Ascending aorta (tissue), 2 donors: Measurements from ENCODE around the gene FHIT. TPM values are rescaled to one million over a fixed set of nuclear protein-coding genes. Genes with fewer than 3 reads are reported as not detected.
"Not testable (repeated sequence)": the region's sequence is repeated elsewhere in the genome, so short reads cannot be mapped to it uniquely, and the experiment has no call there.

Experiments
- DNase-seq, 2 donors: peaks; one replicate each; pipeline ENCODE4 v3.0.0-alpha.2; 2019; ENCODE audit warnings: low spot score in 2 of 2
- H3K27ac ChIP-seq, 2 donors: fragments of 200-600 bp; sonication (generic); one replicate each; pipeline ENCODE4 v1.5.1; 2016 to 2017; ENCODE audit warnings: mild to moderate bottlenecking in 1 of 2
- H3K27me3 ChIP-seq: fragments of 200-600 bp; sonication (generic); one replicate; pipeline ENCODE4 v1.5.1; 2017
- H3K36me3 ChIP-seq, 2 donors: fragments of 200-600 bp; sonication (generic); one replicate each; pipeline ENCODE4 v1.5.1; 2016
- H3K4me1 ChIP-seq, 2 donors: fragments of 200-600 bp; sonication (generic); one replicate each; pipeline ENCODE4 v1.5.1; 2016 to 2017; ENCODE audit warnings: mild to moderate bottlenecking in 1 of 2
- H3K4me3 ChIP-seq, 2 donors: fragments of 200-600 bp; sonication (generic); one replicate each; pipeline ENCODE4 v1.5.1; 2016 to 2017; ENCODE audit warnings: mild to moderate bottlenecking in 1 of 2
- H3K9me3 ChIP-seq, 2 donors: fragments of 200-600 bp; sonication (generic); one replicate each; pipeline ENCODE4 v1.5.1; 2016
- CTCF ChIP-seq, 3 experiments: fragments of 200-600 bp in 2 of 3; fragments of 450-650 bp in 1 of 3; sonication (generic) in 2 of 3; IDR thresholded peaks; one replicate each; pipeline ENCODE4 v1.5.1; 2016 to 2019; ENCODE audit warnings: antibody characterized with exemption in 3 of 3, mild to moderate bottlenecking in 1 of 3, moderate library complexity in 1 of 3
- intact Hi-C: fragments of 100-400 bp; cut with DNase I; formaldehyde crosslinking; loops from one replicate; pipeline ENCODE4 v1.15.1; 2023
- total RNA-seq: library from RNA; depleted of rRNA; stranded (reverse); fragments of >200 nt; gene quantifications from one replicate; pipeline ENCODE4 v1.1.0, GENCODE V29; 2016

FHIT gene
- total RNA-seq, 1 donor from 2014 or later: 0.21 TPM

- no peaks in the 10 kb centered on the region for H3K36me3 ChIP-seq
- no peaks in the 10 kb centered on the region for H3K4me1 ChIP-seq
- no peak overlapping the region for H3K4me3 ChIP-seq
- H3K27me3 ChIP-seq: no peaks in the 10 kb centered on the region
- intact Hi-C loops: no loop called here
- no peak for TF ChIP-seq CTCF (IDR thresholded peaks at IDR 0.05)
- H3K27ac ChIP-seq: no peak overlapping the region
- no peak for DNase-seq
- no peaks in the 10 kb centered on the region for H3K9me3 ChIP-seq
These were observed 51.4 kb downstream of the FHIT start for GRCh38 chr3:61199843-61200242.

- Histone ChIP-seq H3K27me3 (no peaks in the 10 kb centered on the region), H3K9me3 (no peaks in the 10 kb centered on the region), H3K4me3 (no peak overlapping the region), H3K27ac (no peak overlapping the region), H3K4me1 (no peaks in the 10 kb centered on the region), H3K36me3 (no peaks in the 10 kb centered on the region)
- DNase-seq: no peak
- intact Hi-C loops: no loop called here
- no peak for TF ChIP-seq CTCF (IDR thresholded peaks at IDR 0.05)
These were observed 56.2 kb downstream of the FHIT start for GRCh38 chr3:61194892-61195538.

GRCh38 chr3:61192222-61192621, 59.0 kb downstream of the FHIT start:
- Histone ChIP-seq H3K4me3 (no peak overlapping the region), H3K27ac (no peak overlapping the region), H3K36me3 (no peaks in the 10 kb centered on the region), H3K27me3 (no peaks in the 10 kb centered on the region), H3K4me1 (no peaks in the 10 kb centered on the region), H3K9me3 (no peaks in the 10 kb centered on the region)
- TF ChIP-seq CTCF (IDR thresholded peaks at IDR 0.05): no peak
- no peak for DNase-seq
- intact Hi-C loops: no loop called here

- H3K4me3 ChIP-seq, H3K36me3 ChIP-seq, H3K27me3 ChIP-seq, H3K9me3 ChIP-seq, intact Hi-C loops, DNase-seq, H3K4me1 ChIP-seq, H3K27ac ChIP-seq: not testable (repeated sequence)
These were observed 61.0 kb downstream of the FHIT start for GRCh38 chr3:61190205-61190604.

- H3K4me1 ChIP-seq: no peaks in the 10 kb centered on the region
- no peak for TF ChIP-seq CTCF (IDR thresholded peaks at IDR 0.05)
- intact Hi-C loops: no loop called here
- H3K4me3 ChIP-seq: no peak overlapping the region
- no peaks in the 10 kb centered on the region for H3K27me3 ChIP-seq
- H3K9me3 ChIP-seq: no peaks in the 10 kb centered on the region
- H3K27ac ChIP-seq: no peak overlapping the region
- no peaks in the 10 kb centered on the region for H3K36me3 ChIP-seq
- no peak for DNase-seq
These were observed 65.2 kb downstream of the FHIT start for GRCh38 chr3:61186030-61186429.

- Histone ChIP-seq H3K4me1 (no peaks in the 10 kb centered on the region), H3K36me3 (no peaks in the 10 kb centered on the region), H3K27me3 (no peaks in the 10 kb centered on the region), H3K27ac (no peak overlapping the region), H3K9me3 (no peaks in the 10 kb centered on the region), H3K4me3 (no peak overlapping the region)
- intact Hi-C loops: no loop called here
- no peak for TF ChIP-seq CTCF (IDR thresholded peaks at IDR 0.05)
- no peak for DNase-seq
These were observed 66.3 kb downstream of the FHIT start for GRCh38 chr3:61184956-61185355.
